ENCODE measurements around the gene NEK7.

DNA sequence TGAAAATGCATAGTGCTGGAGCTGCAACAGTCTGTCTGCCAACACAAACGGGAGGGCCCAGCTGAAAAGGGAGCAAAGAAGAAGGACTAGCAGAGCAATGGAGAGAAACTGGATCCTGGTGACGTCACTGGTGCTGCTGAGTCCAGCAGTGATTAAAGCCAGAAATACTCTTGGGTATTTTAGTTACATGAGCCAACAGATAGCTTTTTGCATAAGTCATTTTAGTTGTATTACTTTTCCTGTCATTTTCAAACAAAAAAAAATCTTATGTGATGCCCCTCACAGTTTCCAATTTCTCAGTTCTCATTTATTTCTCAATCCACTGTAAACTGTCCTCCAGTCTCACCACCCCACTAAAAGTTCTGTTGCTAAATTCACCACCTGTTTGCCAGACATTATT lies 38.7 kb upstream of the NEK7 start:
- TF ChIP-seq, protein P1, sequence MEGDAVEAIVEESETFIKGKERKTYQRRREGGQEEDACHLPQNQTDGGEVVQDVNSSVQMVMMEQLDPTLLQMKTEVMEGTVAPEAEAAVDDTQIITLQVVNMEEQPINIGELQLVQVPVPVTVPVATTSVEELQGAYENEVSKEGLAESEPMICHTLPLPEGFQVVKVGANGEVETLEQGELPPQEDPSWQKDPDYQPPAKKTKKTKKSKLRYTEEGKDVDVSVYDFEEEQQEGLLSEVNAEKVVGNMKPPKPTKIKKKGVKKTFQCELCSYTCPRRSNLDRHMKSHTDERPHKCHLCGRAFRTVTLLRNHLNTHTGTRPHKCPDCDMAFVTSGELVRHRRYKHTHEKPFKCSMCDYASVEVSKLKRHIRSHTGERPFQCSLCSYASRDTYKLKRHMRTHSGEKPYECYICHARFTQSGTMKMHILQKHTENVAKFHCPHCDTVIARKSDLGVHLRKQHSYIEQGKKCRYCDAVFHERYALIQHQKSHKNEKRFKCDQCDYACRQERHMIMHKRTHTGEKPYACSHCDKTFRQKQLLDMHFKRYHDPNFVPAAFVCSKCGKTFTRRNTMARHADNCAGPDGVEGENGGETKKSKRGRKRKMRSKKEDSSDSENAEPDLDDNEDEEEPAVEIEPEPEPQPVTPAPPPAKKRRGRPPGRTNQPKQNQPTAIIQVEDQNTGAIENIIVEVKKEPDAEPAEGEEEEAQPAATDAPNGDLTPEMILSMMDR (IDR thresholded peaks at IDR 0.05), result no peak
- TF ChIP-seq POLR2A (IDR thresholded peaks at IDR 0.05), result no peak
